ENCODE data around the gene IL26.

DNA sequence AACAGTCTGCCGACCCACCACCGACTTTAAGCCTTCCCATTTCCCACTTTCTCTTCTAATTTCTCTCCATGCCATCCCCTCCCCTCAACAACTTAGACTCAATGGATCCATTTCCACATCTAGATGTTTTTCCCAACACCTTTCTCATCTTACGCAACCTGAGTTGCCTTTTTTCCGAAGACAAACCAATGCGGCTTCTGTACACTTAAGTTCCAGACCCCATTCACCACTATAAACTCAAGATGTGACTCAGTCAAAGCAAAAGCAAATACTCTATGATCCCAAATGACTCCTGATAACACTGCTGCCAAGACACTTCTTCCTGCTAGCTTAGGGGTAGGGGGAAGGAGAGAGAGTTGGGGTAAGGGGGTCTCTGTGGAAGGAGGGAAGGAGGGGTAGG is 26.5 kb upstream of the IL26 start:
- TF ChIP-seq, protein P1, sequence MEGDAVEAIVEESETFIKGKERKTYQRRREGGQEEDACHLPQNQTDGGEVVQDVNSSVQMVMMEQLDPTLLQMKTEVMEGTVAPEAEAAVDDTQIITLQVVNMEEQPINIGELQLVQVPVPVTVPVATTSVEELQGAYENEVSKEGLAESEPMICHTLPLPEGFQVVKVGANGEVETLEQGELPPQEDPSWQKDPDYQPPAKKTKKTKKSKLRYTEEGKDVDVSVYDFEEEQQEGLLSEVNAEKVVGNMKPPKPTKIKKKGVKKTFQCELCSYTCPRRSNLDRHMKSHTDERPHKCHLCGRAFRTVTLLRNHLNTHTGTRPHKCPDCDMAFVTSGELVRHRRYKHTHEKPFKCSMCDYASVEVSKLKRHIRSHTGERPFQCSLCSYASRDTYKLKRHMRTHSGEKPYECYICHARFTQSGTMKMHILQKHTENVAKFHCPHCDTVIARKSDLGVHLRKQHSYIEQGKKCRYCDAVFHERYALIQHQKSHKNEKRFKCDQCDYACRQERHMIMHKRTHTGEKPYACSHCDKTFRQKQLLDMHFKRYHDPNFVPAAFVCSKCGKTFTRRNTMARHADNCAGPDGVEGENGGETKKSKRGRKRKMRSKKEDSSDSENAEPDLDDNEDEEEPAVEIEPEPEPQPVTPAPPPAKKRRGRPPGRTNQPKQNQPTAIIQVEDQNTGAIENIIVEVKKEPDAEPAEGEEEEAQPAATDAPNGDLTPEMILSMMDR (IDR thresholded peaks at IDR 0.05): no peak
- TF ChIP-seq POLR2A (IDR thresholded peaks at IDR 0.05): no peak
